Measurements from ENCODE around the gene RFX4.

The RFX4 gene

DNA sequence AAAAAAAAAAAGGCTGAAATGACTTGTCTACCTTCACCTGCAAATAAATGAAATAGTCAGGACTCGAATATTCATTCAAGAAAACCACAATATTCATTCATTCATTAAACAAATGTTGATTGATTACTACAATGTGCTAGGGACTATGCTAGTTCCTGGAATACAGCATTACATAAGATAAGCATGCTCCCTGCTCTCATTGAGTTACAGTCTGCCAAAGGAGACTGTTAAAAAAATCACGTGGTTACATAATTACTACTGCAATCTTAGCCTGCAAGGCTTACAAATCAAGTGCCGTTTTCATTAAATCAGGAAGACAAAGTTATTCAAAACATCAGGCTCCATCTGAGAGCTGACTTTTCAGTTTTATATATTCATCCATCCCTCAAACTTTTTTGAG lies 121.3 kb downstream of the RFX4 start:
- TF ChIP-seq, protein P1, sequence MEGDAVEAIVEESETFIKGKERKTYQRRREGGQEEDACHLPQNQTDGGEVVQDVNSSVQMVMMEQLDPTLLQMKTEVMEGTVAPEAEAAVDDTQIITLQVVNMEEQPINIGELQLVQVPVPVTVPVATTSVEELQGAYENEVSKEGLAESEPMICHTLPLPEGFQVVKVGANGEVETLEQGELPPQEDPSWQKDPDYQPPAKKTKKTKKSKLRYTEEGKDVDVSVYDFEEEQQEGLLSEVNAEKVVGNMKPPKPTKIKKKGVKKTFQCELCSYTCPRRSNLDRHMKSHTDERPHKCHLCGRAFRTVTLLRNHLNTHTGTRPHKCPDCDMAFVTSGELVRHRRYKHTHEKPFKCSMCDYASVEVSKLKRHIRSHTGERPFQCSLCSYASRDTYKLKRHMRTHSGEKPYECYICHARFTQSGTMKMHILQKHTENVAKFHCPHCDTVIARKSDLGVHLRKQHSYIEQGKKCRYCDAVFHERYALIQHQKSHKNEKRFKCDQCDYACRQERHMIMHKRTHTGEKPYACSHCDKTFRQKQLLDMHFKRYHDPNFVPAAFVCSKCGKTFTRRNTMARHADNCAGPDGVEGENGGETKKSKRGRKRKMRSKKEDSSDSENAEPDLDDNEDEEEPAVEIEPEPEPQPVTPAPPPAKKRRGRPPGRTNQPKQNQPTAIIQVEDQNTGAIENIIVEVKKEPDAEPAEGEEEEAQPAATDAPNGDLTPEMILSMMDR (IDR thresholded peaks at IDR 0.05; ENCODE audit: borderline replicate concordance, insufficient read depth, low read depth, low read length), result no peak
- H3K4me3 ChIP-seq (ENCODE audit: low read depth, low read length), result no peak overlapping the region

DNA sequence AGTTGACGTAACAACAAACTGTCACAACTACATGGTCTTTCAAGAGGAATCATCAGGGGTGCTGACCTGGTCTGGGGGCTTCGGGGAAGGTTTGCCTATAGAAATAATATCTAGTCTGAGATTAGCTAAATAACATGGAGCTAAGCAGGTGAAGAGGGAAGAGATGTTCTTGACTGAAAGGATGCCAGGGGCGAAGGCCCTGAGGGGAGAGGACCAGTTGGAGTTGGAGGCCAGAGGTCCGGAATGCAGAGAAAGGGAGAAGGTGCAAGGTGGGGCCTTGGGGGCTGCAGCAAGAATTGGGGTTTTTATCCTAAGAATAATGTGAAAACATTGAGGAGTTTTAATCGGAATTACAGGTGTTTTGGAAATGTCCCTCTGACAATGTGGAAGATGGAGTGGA lies 123.2 kb downstream of the RFX4 start:
- no peak overlapping the region for H3K4me3 ChIP-seq (ENCODE audit: low read depth, low read length)
- TF ChIP-seq, protein P1 (IDR thresholded peaks at IDR 0.05; ENCODE audit: borderline replicate concordance, insufficient read depth, low read depth, low read length), result no peak

DNA sequence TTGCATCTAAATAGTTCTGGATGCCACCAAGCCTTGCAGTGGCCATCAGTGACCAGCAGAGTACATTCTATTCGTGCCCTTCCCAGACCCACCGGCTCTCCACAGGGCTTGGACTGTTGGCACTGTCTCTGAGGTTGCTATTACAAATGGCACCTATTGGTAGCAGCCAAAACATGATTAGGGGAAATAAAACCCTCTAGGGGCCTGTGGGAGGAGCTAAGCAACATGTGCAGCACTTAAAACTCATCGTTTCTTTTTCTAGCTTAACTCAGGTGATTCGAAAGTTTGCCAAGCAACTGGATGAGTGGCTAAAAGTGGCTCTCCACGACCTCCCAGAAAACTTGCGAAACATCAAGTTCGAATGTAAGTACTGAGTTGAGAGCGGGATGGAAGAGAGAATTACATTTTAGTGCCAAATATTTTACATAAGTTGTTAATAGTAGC lies 126.3 kb downstream of the RFX4 start:
- H3K4me3 ChIP-seq (ENCODE audit: low read depth, low read length), result no peak overlapping the region
- TF ChIP-seq, protein P1 (IDR thresholded peaks at IDR 0.05; ENCODE audit: borderline replicate concordance, insufficient read depth, low read depth, low read length), result no peak

DNA sequence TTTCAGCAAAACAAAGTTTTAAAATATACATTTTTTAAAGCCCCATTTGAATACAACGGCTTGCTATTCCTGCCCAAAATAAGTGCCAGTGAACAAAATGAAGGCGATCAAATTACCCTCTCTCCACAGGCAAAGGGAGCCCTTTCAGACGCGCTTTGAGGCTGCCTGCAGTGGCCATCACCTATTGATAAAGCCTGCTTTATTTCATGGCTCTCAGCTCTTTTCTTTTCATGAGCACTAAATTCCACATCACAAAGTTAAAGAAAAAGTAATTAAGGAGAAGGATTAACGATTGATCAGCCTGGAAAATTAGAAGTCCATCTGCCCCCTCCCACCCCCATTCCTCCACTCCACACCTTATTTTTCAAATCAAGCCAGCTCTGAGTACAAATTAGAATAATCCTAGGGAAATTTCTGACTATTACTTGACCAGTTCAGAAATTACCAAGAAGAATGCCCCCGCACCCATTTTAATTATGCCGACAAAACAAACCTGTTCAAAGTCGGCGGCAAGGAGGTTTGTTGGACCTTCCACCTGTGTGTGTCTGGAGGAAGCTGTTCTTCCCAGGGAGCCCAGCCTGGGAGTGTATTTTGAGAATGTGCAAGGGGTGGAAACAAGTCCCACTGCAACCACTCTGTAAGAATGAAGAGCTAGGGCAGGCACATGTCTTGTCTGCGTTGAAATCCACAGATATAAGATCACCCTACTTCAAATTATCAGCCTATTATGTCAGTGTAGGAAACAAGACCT lies 127.5 kb downstream of the RFX4 start:
- H3K4me3 ChIP-seq (ENCODE audit: low read depth, low read length), result no peak overlapping the region
- TF ChIP-seq, protein P1 (IDR thresholded peaks at IDR 0.05; ENCODE audit: borderline replicate concordance, insufficient read depth, low read depth, low read length), result no peak

DNA sequence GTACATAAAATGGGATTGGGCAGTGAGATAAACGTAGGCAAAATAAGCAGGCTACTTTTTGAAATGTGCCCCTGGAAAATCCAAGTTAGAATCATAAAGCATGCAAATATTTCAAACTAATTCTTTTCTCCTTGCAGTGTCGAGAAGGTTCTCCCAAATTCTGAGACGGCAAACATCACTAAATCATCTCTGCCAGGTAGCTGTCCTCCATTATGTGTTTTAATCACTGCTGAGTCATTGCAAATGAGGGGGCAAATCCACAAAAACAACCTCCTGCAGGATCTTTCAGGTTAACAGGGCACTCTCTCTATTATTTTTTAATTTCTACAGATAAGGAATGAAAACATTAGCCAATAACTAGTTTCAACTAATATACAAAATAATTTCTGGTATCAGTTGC lies 128.5 kb downstream of the RFX4 start:
- H3K4me3 ChIP-seq (ENCODE audit: low read depth, low read length), result no peak overlapping the region
- TF ChIP-seq, protein P1 (IDR thresholded peaks at IDR 0.05; ENCODE audit: borderline replicate concordance, insufficient read depth, low read depth, low read length), result no peak

DNA sequence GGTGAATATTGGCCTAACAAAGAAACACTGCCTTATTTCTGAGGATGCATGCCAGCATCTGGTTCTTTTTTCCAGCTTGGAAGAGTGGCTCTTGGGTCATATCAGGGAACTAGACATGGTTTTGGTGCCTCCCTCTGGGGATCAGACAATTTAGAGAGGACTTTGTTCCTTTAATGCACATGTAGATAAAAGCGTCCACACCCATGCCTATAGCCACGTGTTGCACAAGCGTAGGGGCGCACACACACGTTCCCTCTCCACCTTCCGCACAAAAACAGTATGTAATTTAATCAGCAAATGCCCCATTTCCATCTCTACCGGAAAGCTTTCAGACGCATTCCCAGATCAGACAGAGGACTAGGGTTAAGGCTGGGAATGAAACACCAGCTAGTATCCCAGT lies 130.0 kb downstream of the RFX4 start:
- no peak overlapping the region for H3K4me3 ChIP-seq (ENCODE audit: low read depth, low read length)
- TF ChIP-seq, protein P1 (IDR thresholded peaks at IDR 0.05; ENCODE audit: borderline replicate concordance, insufficient read depth, low read depth, low read length), result no peak

DNA sequence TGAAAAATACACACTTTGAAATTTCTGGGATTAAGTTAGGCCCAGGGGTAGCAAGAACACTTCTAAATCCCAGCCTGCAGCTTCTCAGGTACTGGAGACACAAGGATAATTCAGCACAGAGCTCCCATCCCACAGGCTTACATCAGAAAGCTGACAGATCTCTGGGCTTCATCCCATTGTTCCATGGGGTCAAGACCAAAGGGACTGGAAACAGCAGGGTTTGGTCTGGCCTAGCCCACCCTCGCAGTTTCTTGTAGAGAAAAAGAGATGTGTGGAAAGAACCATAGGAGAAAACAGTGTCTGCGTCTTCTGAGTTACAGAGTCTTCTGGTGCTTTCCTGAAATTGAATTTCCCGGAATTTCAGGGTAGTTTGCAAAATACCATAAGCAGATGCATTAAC lies 132.1 kb downstream of the RFX4 start:
- H3K4me3 ChIP-seq (ENCODE audit: low read depth, low read length), result no peak overlapping the region
- TF ChIP-seq, protein P1 (IDR thresholded peaks at IDR 0.05; ENCODE audit: borderline replicate concordance, insufficient read depth, low read depth, low read length), result no peak

Data from GM12875 (cell line).